Renal pelvis (tissue), 12 donors: Measurements from ENCODE around the gene FUNDC2. TPM values are rescaled to one million over a fixed set of nuclear protein-coding genes. Genes with fewer than 3 reads are reported as not detected.
"Not testable (repeated sequence)": the region's sequence is repeated elsewhere in the genome, so short reads cannot be mapped to it uniquely, and the experiment has no call there.

Source experiments
- DNase-seq: peaks from one replicate; pipeline ENCODE4 v3.0.0-alpha.2; 2013
- long read RNA-seq, 16 experiments: transcript quantifications; one replicate each; lab custom pipeline, GENCODE V29; 2026
- polyA plus RNA-seq, 3 donors: library from polyadenylated mRNA; unstranded; fragments of 120-200 nt; gene quantifications; one replicate each; pipeline ENCODE4 v1.2.1, GENCODE V29; 2013; ENCODE audit not compliant: insufficient read length in 3 of 3

The FUNDC2 gene
- polyA plus RNA-seq = 100 to 1,000 TPM; 100 to 121 (median 110) TPM
- long read RNA-seq, donor 1, full-length matches to known transcripts = 48 of 59 reads
- long read RNA-seq, donor 1, partial matches to known transcripts = 11 of 59 reads
- long read RNA-seq, donor 1, other reads (novel, unspliced or antisense) = 0 of 59 reads
- long read RNA-seq, donor 2, full-length matches to known transcripts = 59 of 65 reads
- long read RNA-seq, donor 2, partial matches to known transcripts = 6 of 65 reads
- long read RNA-seq, donor 2, other reads (novel, unspliced or antisense) = 0 of 65 reads
- long read RNA-seq, donor 3, full-length matches to known transcripts = 53 of 63 reads
- long read RNA-seq, donor 3, partial matches to known transcripts = 10 of 63 reads
- long read RNA-seq, donor 3, other reads (novel, unspliced or antisense) = 0 of 63 reads
- long read RNA-seq, donor 4, full-length matches to known transcripts = 64 of 82 reads
- long read RNA-seq, donor 4, partial matches to known transcripts = 18 of 82 reads
- long read RNA-seq, donor 4, other reads (novel, unspliced or antisense) = 0 of 82 reads
- long read RNA-seq, donor 5, full-length matches to known transcripts = 36 of 36 reads
- long read RNA-seq, donor 5, partial matches to known transcripts = 0 of 36 reads
- long read RNA-seq, donor 5, other reads (novel, unspliced or antisense) = 0 of 36 reads
- long read RNA-seq, donor 6, full-length matches to known transcripts = 27 of 32 reads
- long read RNA-seq, donor 6, partial matches to known transcripts = 5 of 32 reads
- long read RNA-seq, donor 6, other reads (novel, unspliced or antisense) = 0 of 32 reads
- long read RNA-seq, donor 7, full-length matches to known transcripts = 53 of 89 reads
- long read RNA-seq, donor 7, partial matches to known transcripts = 36 of 89 reads
- long read RNA-seq, donor 7, other reads (novel, unspliced or antisense) = 0 of 89 reads
- long read RNA-seq, donor 8, full-length matches to known transcripts = 29 of 36 reads
- long read RNA-seq, donor 8, partial matches to known transcripts = 7 of 36 reads
- long read RNA-seq, donor 8, other reads (novel, unspliced or antisense) = 0 of 36 reads
- long read RNA-seq, donor 9, full-length matches to known transcripts = 63 of 82 reads
- long read RNA-seq, donor 9, partial matches to known transcripts = 19 of 82 reads
- long read RNA-seq, donor 9, other reads (novel, unspliced or antisense) = 0 of 82 reads
- long read RNA-seq, donor 10, full-length matches to known transcripts = 32 of 38 reads
- long read RNA-seq, donor 10, partial matches to known transcripts = 6 of 38 reads
- long read RNA-seq, donor 10, other reads (novel, unspliced or antisense) = 0 of 38 reads
- long read RNA-seq, donor 11, full-length matches to known transcripts = 34 of 34 reads
- long read RNA-seq, donor 11, partial matches to known transcripts = 0 of 34 reads
- long read RNA-seq, donor 11, other reads (novel, unspliced or antisense) = 0 of 34 reads
- long read RNA-seq, donor 12, full-length matches to known transcripts = 62 of 138 reads
- long read RNA-seq, donor 12, partial matches to known transcripts = 25 of 138 reads
- long read RNA-seq, donor 12, other reads (novel, unspliced or antisense) = 51 of 138 reads
- long read RNA-seq, donor 13, full-length matches to known transcripts = 30 of 41 reads
- long read RNA-seq, donor 13, partial matches to known transcripts = 11 of 41 reads
- long read RNA-seq, donor 13, other reads (novel, unspliced or antisense) = 0 of 41 reads
- long read RNA-seq, donor 14, full-length matches to known transcripts = 67 of 77 reads
- long read RNA-seq, donor 14, partial matches to known transcripts = 10 of 77 reads
- long read RNA-seq, donor 14, other reads (novel, unspliced or antisense) = 0 of 77 reads
- long read RNA-seq, donor 15, full-length matches to known transcripts = 56 of 72 reads
- long read RNA-seq, donor 15, partial matches to known transcripts = 16 of 72 reads
- long read RNA-seq, donor 15, other reads (novel, unspliced or antisense) = 0 of 72 reads
- long read RNA-seq, donor 16, full-length matches to known transcripts = 60 of 81 reads
- long read RNA-seq, donor 16, partial matches to known transcripts = 16 of 81 reads
- long read RNA-seq, donor 16, other reads (novel, unspliced or antisense) = 5 of 81 reads

DNA sequence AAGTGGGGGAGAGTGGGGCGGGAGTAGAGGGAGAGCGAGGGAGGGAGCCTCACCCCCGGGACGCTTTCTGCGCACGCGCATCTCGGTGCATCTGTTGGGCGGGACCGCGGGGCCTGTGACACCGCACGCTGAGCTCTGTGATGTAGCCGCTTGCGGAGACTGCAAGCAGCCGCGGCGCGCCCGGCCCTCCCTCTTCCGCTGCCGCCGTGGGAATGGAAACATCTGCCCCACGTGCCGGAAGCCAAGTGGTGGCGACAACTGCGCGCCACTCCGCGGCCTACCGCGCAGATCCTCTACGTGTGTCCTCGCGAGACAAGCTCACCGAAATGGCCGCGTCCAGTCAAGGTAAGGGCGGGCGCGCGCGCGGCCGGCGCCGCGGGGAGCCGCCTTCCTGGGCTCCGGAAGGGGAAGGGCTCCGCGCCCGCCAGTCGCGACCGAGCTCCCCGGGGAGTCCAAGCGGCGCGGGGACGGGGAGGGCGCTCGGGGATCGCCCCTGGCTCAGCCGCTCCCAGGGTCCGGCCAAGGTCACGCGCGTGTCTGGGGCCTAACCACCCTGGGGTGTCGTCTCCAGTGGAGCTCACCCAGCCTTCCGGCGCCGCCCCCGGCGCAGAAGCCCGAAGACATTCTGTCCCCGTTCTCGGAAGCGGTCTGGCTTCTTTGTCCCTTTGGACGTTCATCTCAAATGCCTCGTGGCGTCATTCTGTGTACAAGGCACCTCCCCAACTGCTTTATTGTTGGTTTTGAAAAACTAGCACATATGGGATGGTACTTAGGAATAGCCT, at the start of gene FUNDC2:
Gene FUNDC2 (plus strand): TSS at position 118 of the 782 bp plus-strand sequence. CDS start 95 bp downstream, at position 213.
- DNase-seq = peak; percentile 91

DNA sequence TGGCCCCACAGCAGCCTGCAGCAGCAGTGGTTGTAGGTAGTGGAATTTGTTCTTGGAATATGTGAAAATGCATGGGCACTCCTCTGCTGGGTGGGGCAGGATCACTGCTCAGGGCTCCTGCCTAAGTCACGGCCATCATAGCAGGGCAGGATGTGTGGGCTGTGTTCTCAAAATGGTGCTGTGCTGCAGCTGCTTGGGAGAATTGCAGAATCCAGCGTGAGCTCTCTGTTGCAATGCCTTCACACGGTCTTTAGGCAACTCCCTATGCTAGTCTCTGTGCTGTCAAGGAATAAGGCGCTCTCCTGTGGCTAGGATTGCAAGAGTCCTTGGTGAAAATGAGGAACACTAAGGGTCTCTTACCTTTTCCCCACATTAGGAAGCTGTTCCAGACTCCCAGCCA, 47.0 kb upstream of the FUNDC2 start:
- no peak for DNase-seq

DNA sequence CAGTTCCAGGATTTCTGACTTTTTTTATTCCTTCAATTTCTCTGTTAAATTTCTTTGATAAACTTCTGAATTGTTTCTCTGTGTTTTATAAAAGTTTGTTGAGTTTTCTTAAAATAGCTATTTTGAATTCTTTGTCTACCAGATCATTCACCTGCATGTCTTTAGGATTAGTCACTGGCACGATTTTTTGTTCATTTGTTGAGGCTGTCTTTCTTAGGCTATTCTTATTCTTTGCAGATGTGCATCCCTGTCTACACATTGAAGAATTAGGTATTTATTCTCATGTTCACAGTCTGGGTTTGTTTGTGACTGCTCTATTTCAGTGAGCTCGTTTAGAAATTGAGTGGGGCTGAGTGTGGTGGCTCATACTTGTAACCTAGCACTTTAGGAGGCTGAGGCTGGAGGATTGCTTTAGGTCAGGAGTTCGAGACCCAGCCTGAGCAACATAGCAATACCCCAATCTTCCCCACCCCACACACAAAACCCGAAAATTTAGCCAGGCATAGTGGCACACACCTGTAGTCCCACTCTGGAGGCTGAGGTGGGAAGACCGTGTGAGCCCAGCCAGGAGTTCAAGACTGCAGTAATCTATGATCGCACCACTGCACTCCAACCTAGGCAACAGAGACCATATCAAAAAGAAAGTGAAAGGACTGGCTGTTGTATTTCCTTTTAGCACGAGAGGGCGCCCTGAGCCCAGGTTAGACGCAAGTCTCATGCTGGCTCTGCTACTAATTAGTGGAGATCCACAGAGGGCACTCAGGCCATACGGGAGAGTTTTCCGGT, 46.1 kb upstream of the FUNDC2 start:
- peak; percentile 58 for DNase-seq

DNA sequence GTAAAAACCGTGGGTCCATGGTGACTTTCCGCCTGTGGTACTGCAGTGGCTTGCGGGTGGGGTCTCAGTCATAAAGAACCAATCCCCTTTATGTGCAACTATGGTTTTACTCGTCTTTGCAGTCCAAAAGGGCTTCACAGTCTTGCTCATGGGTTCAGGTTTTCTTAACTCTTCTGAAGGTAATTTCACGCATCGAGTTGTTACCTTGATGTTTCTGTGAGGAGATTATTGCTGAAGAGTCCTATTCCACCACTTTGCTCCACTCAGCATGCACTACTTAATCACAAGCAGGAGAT, 45.6 kb upstream of the FUNDC2 start:
- DNase-seq = no peak

GRCh38 chrX:154986826-154987575, 39.6 kb upstream of the FUNDC2 start:
- no peak for DNase-seq

DNA sequence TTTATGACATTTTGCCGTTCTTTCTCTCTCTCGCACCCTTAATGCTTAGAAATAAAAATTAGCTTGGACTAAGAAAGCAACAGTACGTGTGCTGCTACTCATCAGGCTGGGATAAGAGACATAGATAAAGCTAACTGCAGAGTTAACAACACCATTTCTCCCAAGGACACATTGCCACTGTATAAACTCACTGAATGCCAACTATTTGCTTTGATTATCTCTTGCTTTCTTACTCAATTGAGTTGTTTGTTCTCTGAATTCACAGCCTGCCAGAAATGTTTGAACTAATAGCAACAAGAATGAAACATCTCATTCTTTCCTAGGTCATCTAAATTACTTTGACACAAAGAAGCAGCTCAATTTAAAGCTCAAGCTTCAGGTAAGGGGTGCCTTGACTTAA, 38.7 kb upstream of the FUNDC2 start:
- DNase-seq = no peak

- DNase-seq = no peak
Observed at GRCh38 chrX:154988719-154989118, 37.9 kb upstream of the FUNDC2 start.

DNA sequence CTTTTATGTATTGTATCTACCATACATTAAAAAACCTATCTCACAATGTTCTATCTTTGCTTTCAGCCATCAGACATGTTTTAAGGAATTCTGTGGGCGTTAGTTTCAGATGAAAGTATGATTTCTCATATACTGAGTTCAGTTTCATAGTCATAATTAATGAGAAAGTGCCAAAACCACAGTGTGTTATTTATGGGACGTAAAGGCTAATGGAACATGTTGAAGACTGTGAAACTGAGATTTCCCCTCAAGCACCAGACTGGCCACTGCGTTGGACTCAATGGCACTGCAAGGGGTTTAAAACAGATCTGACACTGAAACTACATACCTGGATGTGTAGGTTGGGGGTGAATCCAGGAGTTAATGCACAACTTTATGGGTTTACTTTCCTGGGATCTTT, 36.1 kb upstream of the FUNDC2 start:
- no peak for DNase-seq

DNA sequence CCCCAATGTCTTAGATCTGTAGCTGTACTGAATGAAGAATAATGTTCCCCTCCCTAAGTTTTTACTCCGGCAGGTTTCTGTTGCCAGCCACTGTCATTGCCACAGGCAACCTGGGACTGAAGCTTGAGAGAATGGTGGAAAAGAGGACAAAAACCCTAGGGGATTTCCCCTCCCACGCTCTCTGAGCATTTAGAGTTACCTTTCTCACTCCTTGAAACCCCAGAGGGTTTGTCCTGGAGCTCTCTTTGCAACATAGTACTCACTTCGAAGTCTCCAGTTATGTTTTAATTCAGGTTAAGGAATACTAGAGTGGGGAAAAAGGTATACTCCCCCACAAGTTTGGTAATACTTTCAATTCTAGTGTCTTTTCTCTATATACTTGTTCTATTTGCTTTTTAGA, 35.6 kb upstream of the FUNDC2 start:
- DNase-seq = no peak

- no peak for DNase-seq
Observed at GRCh38 chrX:154991476-154991875, 35.2 kb upstream of the FUNDC2 start.

DNA sequence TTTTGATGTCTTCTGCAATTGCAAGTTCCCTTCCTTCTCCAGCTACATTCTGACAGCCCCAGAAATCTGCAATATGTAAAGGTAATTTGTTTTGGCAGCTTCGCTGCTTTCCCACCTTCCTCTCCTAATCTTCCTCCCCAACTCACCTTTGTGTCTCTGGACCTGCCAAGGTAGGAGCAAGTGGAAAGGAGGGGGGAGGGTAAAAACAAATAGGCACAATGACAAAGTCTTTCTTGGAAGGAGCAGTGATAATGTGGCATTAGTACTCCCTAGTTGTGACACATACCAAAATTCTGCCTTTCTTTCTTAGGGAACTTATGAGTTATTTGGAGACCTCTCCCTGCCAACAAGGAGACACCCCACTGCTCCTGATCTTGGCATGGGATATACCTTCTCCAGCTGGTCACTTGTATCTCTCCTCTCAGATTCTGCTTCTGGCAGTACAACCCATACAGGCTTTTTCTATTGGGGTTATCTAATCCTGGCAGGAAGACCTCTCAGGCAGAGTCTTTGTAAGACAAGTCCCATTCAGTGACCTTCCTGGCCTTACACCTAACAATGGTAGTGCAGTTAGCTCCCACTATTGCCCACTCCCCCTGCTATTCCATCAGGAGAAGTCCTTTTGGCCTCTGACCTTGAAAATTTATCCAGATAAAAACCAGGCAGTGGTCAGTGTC, 28.3 kb upstream of the FUNDC2 start:
- no peak for DNase-seq

DNA sequence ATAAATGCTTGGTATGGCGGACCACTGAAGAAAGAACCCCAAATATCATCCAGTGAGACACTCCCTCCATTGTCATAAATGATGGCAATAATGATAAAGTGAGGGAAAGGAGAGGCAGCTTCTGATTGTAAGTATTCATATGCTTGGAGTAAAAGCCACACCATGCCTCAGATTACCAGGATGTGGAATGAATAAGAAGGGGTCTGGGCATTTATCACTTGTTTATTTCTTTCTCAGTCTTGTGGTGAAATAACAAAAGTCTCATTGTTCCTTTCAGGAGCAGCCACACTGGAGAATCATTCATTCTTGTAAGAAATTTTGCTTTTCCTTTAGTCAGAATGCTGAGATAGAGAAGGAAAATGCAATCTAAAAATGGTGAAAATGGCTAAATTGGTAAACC, 25.8 kb upstream of the FUNDC2 start:
- DNase-seq = no peak

DNA sequence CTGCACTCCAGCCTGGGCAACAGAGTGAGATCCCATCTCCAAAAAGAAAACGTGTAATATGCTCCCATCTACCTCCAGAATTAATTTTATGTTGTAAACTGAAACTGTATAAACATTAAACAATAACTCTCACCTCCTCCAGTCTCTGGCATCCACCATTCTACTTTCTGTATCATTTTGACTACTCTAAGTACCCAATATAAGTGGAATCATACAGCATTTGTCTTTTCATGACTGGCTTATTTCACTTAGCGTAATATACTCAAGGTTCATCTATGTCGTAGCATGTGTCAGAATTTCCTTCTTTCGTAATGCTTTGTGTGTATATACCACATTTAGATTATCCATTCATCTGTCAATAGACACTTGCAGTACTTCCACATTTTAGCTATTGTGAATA, 24.8 kb upstream of the FUNDC2 start:
- DNase-seq = no peak

DNA sequence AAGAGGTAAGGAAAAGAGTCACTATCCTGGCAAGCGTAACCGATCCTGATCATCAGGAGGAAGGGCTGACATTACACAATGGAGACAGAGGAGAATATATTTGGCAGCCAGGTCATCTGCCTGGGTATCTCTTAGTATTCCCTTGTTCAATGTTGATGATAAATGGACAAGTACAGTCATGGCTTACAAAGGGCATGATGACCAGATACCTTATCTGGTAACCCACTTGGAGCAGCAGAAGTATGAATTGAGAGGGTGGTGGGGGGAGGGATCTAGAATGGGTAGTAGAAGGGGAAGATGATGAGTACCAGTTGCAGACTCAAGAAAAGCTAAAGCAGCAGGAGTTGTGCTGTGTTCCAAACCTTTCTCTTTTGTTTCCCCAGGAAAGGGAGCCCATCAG, 21.5 kb upstream of the FUNDC2 start:
- DNase-seq = no peak

DNA sequence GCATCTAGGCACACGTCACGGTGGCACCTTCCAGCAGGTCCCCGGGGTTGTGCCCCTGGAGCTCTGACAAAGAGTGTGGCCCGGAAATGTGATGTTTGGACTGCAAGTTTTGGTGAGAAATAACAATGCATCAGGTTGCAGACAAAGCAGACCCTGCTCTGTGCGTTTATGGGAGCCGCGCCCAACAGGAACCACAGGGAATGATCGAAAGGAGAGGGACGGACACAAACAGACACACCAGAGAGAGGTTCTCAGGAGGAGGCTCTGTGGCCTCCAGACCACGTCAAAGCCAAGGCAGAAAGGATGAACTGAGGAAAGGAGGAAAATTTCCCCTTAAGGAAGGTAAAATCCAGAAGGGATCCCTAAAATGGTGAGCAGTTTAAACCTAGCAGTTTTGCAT, 20.3 kb upstream of the FUNDC2 start:
- DNase-seq = not testable (repeated sequence)

DNA sequence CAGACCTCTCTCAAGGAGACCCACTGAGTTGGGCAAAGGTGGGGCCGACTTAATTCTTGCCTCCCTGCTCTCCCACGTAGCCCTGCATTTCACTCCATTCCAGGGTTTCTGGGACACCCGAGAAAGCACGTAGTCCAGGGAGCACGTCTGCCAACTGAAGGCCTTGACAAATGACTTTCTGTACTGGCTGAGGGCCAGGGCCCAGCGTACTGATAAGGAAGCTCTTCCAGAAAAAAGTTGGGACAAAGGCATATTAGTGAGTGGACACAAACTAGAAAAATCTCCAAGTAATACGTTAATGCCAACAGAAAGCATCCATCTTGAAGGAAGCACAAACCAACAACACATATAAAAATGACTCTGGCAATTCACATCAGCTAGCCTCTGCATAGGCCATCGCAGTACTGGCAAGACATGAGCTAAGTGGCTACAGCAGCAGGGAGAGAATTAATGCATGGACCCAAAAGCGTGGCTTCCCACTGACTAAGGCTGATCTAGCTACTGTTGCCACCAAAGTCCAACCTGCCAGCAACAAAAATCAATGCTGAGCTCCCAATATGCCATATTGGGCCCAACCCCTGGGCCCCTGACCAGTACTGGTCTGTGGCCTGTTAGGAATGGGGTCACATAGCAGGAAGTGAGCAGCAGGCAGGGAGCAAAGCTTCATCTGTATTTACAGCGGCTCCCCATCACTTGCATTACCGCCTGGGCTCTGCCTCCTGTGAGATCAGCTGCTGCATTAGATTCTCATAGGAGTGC, 19.6 kb upstream of the FUNDC2 start:
- not testable (repeated sequence) for DNase-seq

DNA sequence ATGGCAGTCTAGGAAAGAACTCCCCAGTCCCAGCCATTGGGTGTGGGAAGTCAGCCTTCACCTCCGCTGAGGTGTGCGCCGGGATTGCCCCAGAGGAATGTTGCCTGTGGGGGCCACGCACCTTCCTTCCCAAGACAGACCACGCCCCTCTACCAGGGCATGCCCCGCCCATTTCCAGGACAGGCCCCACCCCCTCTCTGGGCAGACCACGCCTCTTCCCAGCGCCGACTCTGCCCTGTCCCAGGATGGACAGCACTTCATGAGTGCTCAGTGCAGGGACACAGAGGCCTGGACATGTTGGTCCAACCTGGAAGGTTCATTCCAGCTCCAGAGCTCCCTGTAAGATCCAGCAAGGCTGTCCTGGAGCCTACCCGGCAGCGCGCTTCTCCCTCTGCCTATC, 18.1 kb upstream of the FUNDC2 start:
- DNase-seq = not testable (repeated sequence)
